Breast epithelium (tissue), 3 donors: Measurements from ENCODE around the gene ZNF563.

Source experiments
- POLR2A ChIP-seq: fragments of 450-650 bp; IDR thresholded peaks from one replicate; pipeline ENCODE4 v1.6.1; 2016; ENCODE audit warnings: antibody characterized with exemption, mild to moderate bottlenecking, moderate library complexity
- TF ChIP-seq, protein P1 (sequence below), 3 donors: fragments of 450-650 bp; IDR thresholded peaks; one replicate each; pipeline ENCODE4 v1.5.1; 2016 to 2017; ENCODE audit warnings: antibody characterized with exemption in 3 of 3, mild to moderate bottlenecking in 3 of 3, moderate library complexity in 3 of 3

DNA sequence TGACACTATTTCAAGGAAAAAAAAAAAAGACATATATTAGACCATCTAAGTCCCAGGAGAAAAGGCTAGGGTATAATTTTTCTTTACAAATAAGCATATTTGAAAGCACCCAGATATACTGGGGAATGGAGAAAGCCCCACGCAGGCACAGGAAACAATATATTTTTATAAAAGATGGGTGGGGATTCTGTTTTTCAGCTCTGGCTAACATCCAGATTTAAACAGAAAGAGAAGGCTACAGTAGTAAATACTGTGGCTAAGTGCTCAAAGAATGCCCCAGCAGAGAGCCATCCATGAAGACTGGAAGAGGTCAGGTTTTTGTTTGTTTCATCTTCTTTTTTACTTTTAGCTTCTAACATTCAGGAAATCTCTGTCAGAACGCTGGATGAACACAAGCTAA lies 54.7 kb downstream of the ZNF563 start:
- TF ChIP-seq, protein P1, sequence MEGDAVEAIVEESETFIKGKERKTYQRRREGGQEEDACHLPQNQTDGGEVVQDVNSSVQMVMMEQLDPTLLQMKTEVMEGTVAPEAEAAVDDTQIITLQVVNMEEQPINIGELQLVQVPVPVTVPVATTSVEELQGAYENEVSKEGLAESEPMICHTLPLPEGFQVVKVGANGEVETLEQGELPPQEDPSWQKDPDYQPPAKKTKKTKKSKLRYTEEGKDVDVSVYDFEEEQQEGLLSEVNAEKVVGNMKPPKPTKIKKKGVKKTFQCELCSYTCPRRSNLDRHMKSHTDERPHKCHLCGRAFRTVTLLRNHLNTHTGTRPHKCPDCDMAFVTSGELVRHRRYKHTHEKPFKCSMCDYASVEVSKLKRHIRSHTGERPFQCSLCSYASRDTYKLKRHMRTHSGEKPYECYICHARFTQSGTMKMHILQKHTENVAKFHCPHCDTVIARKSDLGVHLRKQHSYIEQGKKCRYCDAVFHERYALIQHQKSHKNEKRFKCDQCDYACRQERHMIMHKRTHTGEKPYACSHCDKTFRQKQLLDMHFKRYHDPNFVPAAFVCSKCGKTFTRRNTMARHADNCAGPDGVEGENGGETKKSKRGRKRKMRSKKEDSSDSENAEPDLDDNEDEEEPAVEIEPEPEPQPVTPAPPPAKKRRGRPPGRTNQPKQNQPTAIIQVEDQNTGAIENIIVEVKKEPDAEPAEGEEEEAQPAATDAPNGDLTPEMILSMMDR (IDR thresholded peaks at IDR 0.05): no peak
- TF ChIP-seq POLR2A: no peak
